WTC11 (cell line): ENCODE measurements around the gene EMC1. TPM values are rescaled to one million over a fixed set of nuclear protein-coding genes. Genes with fewer than 3 reads are reported as not detected.
"Not testable (repeated sequence)": the region's sequence is repeated elsewhere in the genome, so short reads cannot be mapped to it uniquely, and the experiment has no call there.

Experiments used
- ATAC-seq: fragments of 200-7000 bp; cut with Tn5 transposase; 2 replicates; pipeline ENCODE4 v1.10.0; 2021; ENCODE audit warnings: mild to moderate bottlenecking, moderate library complexity
- CTCF ChIA-PET: fragments of 300-600 bp; sonication (Branson Sonifier 250); formaldehyde crosslinking; loops from one replicate; lab custom pipeline; 2021; ENCODE audit warnings: antibody characterized with exemption; lab: Charles Lee
- POLR2A ChIA-PET: fragments of 350-600 bp; sonication (Branson Sonifier 250); formaldehyde crosslinking; loops from one replicate; lab custom pipeline; 2021; ENCODE audit warnings: antibody characterized with exemption; lab: Charles Lee
- DNase-seq: peaks from one replicate; pipeline ENCODE4 v3.0.0; 2021; ENCODE audit warnings: low spot score
- H3K27ac Mint-ChIP-seq: 2 replicates; pipeline ENCODE4 v1.8.0; 2021; ENCODE audit warnings: mixed read lengths
- H3K27me3 Mint-ChIP-seq: 2 replicates; pipeline ENCODE4 v1.8.0; 2021; ENCODE audit warnings: low read depth, mild to moderate bottlenecking, moderate library complexity, mixed read lengths
- H3K36me3 Mint-ChIP-seq: 2 replicates; pipeline ENCODE4 v1.8.0; 2021; ENCODE audit warnings: mixed read lengths
- H3K4me1 Mint-ChIP-seq: 2 replicates; pipeline ENCODE4 v1.8.0; 2022; ENCODE audit warnings: mixed read lengths
- H3K4me3 Mint-ChIP-seq: 2 replicates; pipeline ENCODE4 v1.8.0; 2021; ENCODE audit warnings: mild to moderate bottlenecking, moderate library complexity, mixed read lengths
- H3K9me3 Mint-ChIP-seq: 2 replicates; pipeline ENCODE4 v1.8.0; 2021; ENCODE audit warnings: mixed read lengths
- AFF4 ChIP-seq: sonication (generic); formaldehyde crosslinking; IDR thresholded peaks from 2 replicates; pipeline ENCODE4 v1.8.1; 2023; ENCODE audit warnings: mild to moderate bottlenecking, missing genetic modification reagents, borderline replicate concordance
- ATF3 ChIP-seq: sonication (generic); formaldehyde crosslinking; conservative IDR thresholded peaks from 2 replicates; pipeline ENCODE4 v1.8.1; 2022; ENCODE audit warnings: mild to moderate bottlenecking, missing genetic modification reagents
- GABPB1 ChIP-seq: sonication (generic); formaldehyde crosslinking; IDR thresholded peaks from 2 replicates; pipeline ENCODE4 v1.8.1; 2023; ENCODE audit warnings: mild to moderate bottlenecking, missing genetic modification reagents
- JUN ChIP-seq: sonication (generic); formaldehyde crosslinking; IDR thresholded peaks from 2 replicates; pipeline ENCODE4 v1.8.0; 2023; ENCODE audit warnings: mild to moderate bottlenecking, missing genetic modification reagents
- MXD4 ChIP-seq: fragments of 250-450 bp; sonication (Bioruptor Pico); IDR thresholded peaks from 2 replicates; pipeline ENCODE4 v1.8.0; 2021; ENCODE audit warnings: mild to moderate bottlenecking, moderate library complexity, borderline replicate concordance
- NFE2L1 ChIP-seq: sonication (generic); formaldehyde crosslinking; IDR thresholded peaks from 2 replicates; pipeline ENCODE4 v1.8.1; 2023; ENCODE audit warnings: missing genetic modification reagents
- NR3C1 ChIP-seq: sonication (generic); formaldehyde crosslinking; conservative IDR thresholded peaks from 2 replicates; pipeline ENCODE4 v1.8.1; 2023; ENCODE audit warnings: low read depth, mild to moderate bottlenecking, missing genetic modification reagents
- PRRX2 ChIP-seq: fragments of 250-450 bp; sonication (Bioruptor Pico); IDR thresholded peaks from 2 replicates; pipeline ENCODE4 v1.8.0; 2021; ENCODE audit warnings: mild to moderate bottlenecking
- STAT6 ChIP-seq: sonication (generic); formaldehyde crosslinking; conservative IDR thresholded peaks from 2 replicates; pipeline ENCODE4 v1.8.1; 2023; ENCODE audit warnings: mild to moderate bottlenecking, low read depth, missing genetic modification reagents, moderate library complexity
- TEAD4 ChIP-seq: sonication (generic); formaldehyde crosslinking; IDR thresholded peaks from 2 replicates; pipeline ENCODE4 v1.8.0; 2022; ENCODE audit warnings: mild to moderate bottlenecking, missing genetic modification reagents
- ZNF423 ChIP-seq: fragments of 250-450 bp; sonication (Bioruptor Pico); IDR thresholded peaks from 2 replicates; pipeline ENCODE4 v2.1.2; 2022; ENCODE audit warnings: mild to moderate bottlenecking, moderate library complexity
- total RNA-seq: library from RNA; stranded (reverse); gene quantifications from 3 replicates; pipeline ENCODE4 v1.2.3, GENCODE V29; 2021
- TF ChIP-seq, protein P1 (sequence below): sonication (generic); formaldehyde crosslinking; IDR thresholded peaks from 2 replicates; pipeline ENCODE4 v1.8.1; 2023; ENCODE audit warnings: mild to moderate bottlenecking, moderate library complexity, missing genetic modification reagents
- TF ChIP-seq, protein P2 (sequence below): sonication (generic); formaldehyde crosslinking; IDR thresholded peaks from 2 replicates; pipeline ENCODE4 v1.8.0; 2023; ENCODE audit warnings: missing genetic modification reagents, mild to moderate bottlenecking, borderline replicate concordance
- TF ChIP-seq, protein P3 (sequence below): sonication (generic); formaldehyde crosslinking; IDR thresholded peaks from 2 replicates; pipeline ENCODE4 v1.8.1; 2023; ENCODE audit warnings: mild to moderate bottlenecking, missing genetic modification reagents

EMC1 gene
- total RNA-seq, 1 experiment from 2014 or later = 53.5 TPM

DNA sequence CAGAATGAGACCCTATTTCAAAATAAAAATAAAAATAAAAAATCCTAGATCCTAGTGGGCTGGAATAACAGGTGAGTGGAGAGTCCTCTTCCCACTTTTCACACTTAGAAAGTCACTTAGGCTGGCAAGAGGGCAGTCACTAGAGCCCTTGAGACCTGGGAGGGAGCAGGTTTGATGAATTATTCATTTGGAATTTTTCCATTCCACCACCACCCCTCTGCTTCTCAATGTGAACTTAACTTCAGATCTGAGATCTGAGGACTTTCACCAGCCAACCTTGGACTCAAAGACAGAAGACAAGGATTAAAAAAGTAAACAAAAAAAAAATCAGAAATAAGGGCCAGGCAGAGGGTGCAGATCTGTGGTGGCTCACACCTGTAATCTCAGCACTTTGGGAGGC, 20.7 kb upstream of the EMC1 start:
- Mint-ChIP-seq H3K4me3 (no peak overlapping the region), H3K27me3 (peaks cover 35% of the 10 kb centered on the region), H3K4me1 (no peaks in the 10 kb centered on the region), H3K9me3 (peaks cover 9% of the 10 kb centered on the region), H3K27ac (no peak overlapping the region), H3K36me3 (no peaks in the 10 kb centered on the region)
- DNase-seq = no peak
- CTCF ChIA-PET = no interaction called here
- POLR2A ChIA-PET = no interaction called here
- no peak for ATAC-seq
- TF ChIP-seq, protein P1, sequence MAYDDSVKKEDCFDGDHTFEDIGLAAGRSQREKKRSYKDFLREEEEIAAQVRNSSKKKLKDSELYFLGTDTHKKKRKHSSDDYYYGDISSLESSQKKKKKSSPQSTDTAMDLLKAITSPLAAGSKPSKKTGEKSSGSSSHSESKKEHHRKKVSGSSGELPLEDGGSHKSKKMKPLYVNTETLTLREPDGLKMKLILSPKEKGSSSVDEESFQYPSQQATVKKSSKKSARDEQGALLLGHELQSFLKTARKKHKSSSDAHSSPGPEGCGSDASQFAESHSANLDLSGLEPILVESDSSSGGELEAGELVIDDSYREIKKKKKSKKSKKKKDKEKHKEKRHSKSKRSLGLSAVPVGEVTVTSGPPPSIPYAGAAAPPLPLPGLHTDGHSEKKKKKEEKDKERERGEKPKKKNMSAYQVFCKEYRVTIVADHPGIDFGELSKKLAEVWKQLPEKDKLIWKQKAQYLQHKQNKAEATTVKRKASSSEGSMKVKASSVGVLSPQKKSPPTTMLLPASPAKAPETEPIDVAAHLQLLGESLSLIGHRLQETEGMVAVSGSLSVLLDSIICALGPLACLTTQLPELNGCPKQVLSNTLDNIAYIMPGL (CRISPR knock-in tag) = no peak
- no peak for TF ChIP-seq AFF4 (CRISPR knock-in tag)
- no peak for TF ChIP-seq NR3C1 (CRISPR knock-in tag)
- no peak for TF ChIP-seq NFE2L1 (CRISPR knock-in tag)
- TF ChIP-seq, protein P2, sequence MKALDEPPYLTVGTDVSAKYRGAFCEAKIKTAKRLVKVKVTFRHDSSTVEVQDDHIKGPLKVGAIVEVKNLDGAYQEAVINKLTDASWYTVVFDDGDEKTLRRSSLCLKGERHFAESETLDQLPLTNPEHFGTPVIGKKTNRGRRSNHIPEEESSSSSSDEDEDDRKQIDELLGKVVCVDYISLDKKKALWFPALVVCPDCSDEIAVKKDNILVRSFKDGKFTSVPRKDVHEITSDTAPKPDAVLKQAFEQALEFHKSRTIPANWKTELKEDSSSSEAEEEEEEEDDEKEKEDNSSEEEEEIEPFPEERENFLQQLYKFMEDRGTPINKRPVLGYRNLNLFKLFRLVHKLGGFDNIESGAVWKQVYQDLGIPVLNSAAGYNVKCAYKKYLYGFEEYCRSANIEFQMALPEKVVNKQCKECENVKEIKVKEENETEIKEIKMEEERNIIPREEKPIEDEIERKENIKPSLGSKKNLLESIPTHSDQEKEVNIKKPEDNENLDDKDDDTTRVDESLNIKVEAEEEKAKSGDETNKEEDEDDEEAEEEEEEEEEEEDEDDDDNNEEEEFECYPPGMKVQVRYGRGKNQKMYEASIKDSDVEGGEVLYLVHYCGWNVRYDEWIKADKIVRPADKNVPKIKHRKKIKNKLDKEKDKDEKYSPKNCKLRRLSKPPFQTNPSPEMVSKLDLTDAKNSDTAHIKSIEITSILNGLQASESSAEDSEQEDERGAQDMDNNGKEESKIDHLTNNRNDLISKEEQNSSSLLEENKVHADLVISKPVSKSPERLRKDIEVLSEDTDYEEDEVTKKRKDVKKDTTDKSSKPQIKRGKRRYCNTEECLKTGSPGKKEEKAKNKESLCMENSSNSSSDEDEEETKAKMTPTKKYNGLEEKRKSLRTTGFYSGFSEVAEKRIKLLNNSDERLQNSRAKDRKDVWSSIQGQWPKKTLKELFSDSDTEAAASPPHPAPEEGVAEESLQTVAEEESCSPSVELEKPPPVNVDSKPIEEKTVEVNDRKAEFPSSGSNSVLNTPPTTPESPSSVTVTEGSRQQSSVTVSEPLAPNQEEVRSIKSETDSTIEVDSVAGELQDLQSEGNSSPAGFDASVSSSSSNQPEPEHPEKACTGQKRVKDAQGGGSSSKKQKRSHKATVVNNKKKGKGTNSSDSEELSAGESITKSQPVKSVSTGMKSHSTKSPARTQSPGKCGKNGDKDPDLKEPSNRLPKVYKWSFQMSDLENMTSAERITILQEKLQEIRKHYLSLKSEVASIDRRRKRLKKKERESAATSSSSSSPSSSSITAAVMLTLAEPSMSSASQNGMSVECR (CRISPR knock-in tag) = no peak
- TF ChIP-seq, protein P3, sequence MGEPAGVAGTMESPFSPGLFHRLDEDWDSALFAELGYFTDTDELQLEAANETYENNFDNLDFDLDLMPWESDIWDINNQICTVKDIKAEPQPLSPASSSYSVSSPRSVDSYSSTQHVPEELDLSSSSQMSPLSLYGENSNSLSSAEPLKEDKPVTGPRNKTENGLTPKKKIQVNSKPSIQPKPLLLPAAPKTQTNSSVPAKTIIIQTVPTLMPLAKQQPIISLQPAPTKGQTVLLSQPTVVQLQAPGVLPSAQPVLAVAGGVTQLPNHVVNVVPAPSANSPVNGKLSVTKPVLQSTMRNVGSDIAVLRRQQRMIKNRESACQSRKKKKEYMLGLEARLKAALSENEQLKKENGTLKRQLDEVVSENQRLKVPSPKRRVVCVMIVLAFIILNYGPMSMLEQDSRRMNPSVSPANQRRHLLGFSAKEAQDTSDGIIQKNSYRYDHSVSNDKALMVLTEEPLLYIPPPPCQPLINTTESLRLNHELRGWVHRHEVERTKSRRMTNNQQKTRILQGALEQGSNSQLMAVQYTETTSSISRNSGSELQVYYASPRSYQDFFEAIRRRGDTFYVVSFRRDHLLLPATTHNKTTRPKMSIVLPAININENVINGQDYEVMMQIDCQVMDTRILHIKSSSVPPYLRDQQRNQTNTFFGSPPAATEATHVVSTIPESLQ (CRISPR knock-in tag) = no peak
- TF ChIP-seq ZNF423 (CRISPR knock-in tag) = no peak
- TF ChIP-seq JUN (CRISPR knock-in tag) = no peak
- no peak for TF ChIP-seq PRRX2
- TF ChIP-seq TEAD4 (CRISPR knock-in tag) = no peak
- TF ChIP-seq STAT6 (CRISPR knock-in tag) = no peak
- TF ChIP-seq MXD4 (CRISPR knock-in tag) = no peak
- no peak for TF ChIP-seq GABPB1 (CRISPR knock-in tag)
- no peak for TF ChIP-seq ATF3 (CRISPR knock-in tag)

DNA sequence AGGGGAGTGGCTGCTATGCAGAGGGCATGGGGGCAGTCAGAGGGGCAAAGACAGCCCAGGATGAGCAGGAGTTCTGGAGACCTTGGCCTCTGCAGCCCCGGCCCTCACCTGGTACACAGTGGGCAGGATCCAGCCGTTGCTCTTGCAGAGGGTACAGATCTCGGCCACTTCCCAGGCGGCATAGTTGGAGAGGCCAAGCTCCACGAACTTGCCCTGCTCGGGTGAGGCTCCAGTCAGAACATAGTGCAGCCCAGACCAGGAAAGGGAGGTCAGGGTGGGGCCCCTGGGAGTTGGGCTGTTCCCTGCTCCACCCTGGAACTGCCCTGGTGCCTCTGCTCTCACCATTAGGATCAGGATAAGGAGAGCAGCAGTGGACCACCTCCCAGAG, 19.0 kb upstream of the EMC1 start:
- POLR2A ChIA-PET, H3K27ac Mint-ChIP-seq, H3K9me3 Mint-ChIP-seq, DNase-seq, ATAC-seq, H3K4me1 Mint-ChIP-seq, H3K4me3 Mint-ChIP-seq, H3K36me3 Mint-ChIP-seq: not testable (repeated sequence)
- CTCF ChIA-PET = interaction anchor here (0.5 to 1.7 kb wide), 7 partner anchors 18 to 1400 kb away, joined by 3 to 15 read pairs (median 4); no protein-coding TSS in a partner anchor
- H3K27me3 Mint-ChIP-seq = peaks cover 26% of the 10 kb centered on the region
